Cardiac muscle cell (in vitro differentiated cells and primary cell): Measurements from ENCODE around the gene CCNYL1. TPM values are rescaled to one million over a fixed set of nuclear protein-coding genes. Genes with fewer than 3 reads are reported as not detected.

Experiments used
- DNase-seq, 2 donors: peaks; one replicate each; pipeline versions ENCODE4 v3.0.0 to v3.0.0-alpha.2; 2010 to 2017; ENCODE audit warnings: low read depth in 1 of 2, low spot score in 1 of 2
- H3K27ac ChIP-seq: fragments of 200-600 bp; sonication (generic); 2 replicates; pipeline ENCODE4 v1.5.1; 2016
- H3K27me3 ChIP-seq: fragments of 200-600 bp; sonication (generic); 2 replicates; pipeline ENCODE4 v1.6.0; 2016; ENCODE audit warnings: control low read depth
- H3K36me3 ChIP-seq: fragments of 200-600 bp; sonication (generic); 2 replicates; pipeline ENCODE4 v1.5.1; 2016; ENCODE audit warnings: control low read depth
- H3K4me1 ChIP-seq: fragments of 200-600 bp; sonication (generic); 2 replicates; pipeline ENCODE4 v1.8.1; 2017; ENCODE audit warnings: low read depth, mild to moderate bottlenecking, mixed run types
- H3K4me3 ChIP-seq: fragments of 200-600 bp; sonication (generic); 2 replicates; pipeline ENCODE4 v1.5.1; 2016; ENCODE audit warnings: mild to moderate bottlenecking
- H3K9me3 ChIP-seq: fragments of 200-600 bp; sonication (generic); 2 replicates; pipeline ENCODE4 v1.5.1; 2017; ENCODE audit warnings: low read depth, mild to moderate bottlenecking, control low read depth
- CTCF ChIP-seq: IDR thresholded peaks from 2 replicates; pipeline ENCODE4 v1.5.1; 2012; ENCODE audit warnings: low read depth, mild to moderate bottlenecking, low read length
- polyA plus RNA-seq: library from polyadenylated mRNA; unstranded; fragments of >200 nt; fragmentation: Nextera tagmentation; extraction: Ambion mirVana; gene quantifications from 2 replicates; pipeline ENCODE4 v1.2.1, GENCODE V29; 2016
- total RNA-seq: library from RNA; depleted of rRNA; stranded (reverse); fragments of >200 nt; gene quantifications from 2 replicates; pipeline ENCODE4 v1.2.3, GENCODE V29; 2016

CCNYL1 gene
- total and polyA plus RNA-seq, 2 experiments from 2014 or later: 6.8 to 7.4 TPM

DNA sequence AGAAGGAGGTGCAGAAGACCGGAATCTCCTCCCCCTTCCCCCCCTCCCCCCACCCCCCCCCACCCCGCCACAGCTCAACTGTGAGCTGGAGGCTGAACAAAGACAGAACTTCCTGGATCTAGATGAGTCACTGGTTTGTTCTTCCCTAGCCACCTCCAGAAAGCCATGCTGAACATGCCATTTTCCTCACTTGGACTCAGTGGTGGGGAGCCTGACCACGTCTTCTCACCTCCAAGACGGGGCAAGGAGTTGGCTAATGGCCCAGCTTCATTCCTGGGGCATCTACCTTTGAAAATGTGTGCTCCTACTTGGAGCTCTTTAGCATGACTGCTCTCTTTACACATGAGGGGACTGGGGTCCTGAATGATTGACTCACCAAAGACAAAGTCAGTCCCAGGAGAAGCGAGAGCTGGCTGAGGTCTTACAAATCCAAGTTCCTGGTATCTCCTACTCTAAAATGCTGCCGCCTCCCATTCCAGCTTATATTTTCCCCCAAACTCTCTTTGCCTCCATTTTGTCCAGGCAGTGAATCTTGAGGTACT is 80.9 kb downstream of the CCNYL1 start:
- no peak overlapping the region for H3K27ac ChIP-seq
- H3K27me3 ChIP-seq: no peaks in the 10 kb centered on the region
- H3K36me3 ChIP-seq: no peaks in the 10 kb centered on the region
- TF ChIP-seq CTCF: no peak
- peak in 1 of 2 donors; percentile 80 for DNase-seq
- H3K4me1 ChIP-seq: peaks cover 9% of the 10 kb centered on the region
- H3K4me3 ChIP-seq: no peak overlapping the region
- no peaks in the 10 kb centered on the region for H3K9me3 ChIP-seq

- no peak overlapping the region for H3K4me3 ChIP-seq
- no peaks in the 10 kb centered on the region for H3K27me3 ChIP-seq
- TF ChIP-seq CTCF: no peak
- H3K9me3 ChIP-seq: no peaks in the 10 kb centered on the region
- peak overlapping the region; percentile 82 for H3K27ac ChIP-seq
- no peaks in the 10 kb centered on the region for H3K36me3 ChIP-seq
- peak; percentile 25 to 56 for DNase-seq
- peaks cover 10% of the 10 kb centered on the region for H3K4me1 ChIP-seq
These were observed 85.3 kb downstream of the CCNYL1 start for GRCh38 chr2:207796585-207797350.

DNA sequence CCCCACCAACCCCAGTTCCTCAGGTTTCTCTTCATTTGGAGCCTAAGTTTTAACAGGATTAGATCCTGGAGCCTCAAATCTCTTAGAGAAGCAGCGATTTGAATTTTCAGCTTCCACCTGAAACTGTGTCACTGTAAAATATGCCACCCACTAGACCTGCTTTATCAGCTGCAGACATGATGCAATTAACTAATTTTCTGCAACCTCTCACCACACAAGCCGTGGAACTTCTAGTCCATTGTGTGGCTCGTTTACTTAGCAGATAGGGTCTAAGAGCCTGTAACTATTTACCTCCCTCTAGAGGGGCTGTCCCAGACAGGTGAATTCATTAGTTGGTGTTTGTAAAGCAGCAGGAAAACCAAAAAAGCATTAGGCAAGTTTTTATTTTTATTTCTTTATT is 89.8 kb downstream of the CCNYL1 start:
- TF ChIP-seq CTCF: no peak
- no peak for DNase-seq
- H3K9me3 ChIP-seq: no peaks in the 10 kb centered on the region
- no peak overlapping the region for H3K4me3 ChIP-seq
- no peaks in the 10 kb centered on the region for H3K27me3 ChIP-seq
- no peak overlapping the region for H3K27ac ChIP-seq
- H3K4me1 ChIP-seq: peaks cover 10% of the 10 kb centered on the region
- no peaks in the 10 kb centered on the region for H3K36me3 ChIP-seq

DNA sequence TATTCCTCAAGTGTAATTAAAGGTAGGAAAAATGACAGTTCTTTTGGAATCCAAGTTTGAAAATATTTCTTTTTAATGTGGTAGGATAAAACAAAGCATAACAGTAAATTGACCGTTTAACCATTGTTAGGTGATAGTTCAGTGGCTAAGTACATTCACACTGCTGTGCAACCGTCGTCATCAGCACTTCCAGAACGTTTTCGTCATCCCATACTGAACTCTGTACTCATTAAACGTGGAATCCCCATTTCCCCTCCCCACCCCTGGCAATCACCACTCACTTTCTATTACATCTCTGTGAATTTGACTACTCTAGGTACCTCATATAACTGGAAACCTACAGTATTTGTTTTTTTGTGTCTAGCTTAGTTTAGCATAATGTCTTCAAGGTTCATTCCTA is 91.2 kb downstream of the CCNYL1 start:
- Histone ChIP-seq H3K36me3 (no peaks in the 10 kb centered on the region), H3K4me3 (no peak overlapping the region), H3K27ac (no peak overlapping the region), H3K27me3 (no peaks in the 10 kb centered on the region), H3K9me3 (no peaks in the 10 kb centered on the region), H3K4me1 (no peaks in the 10 kb centered on the region)
- no peak for DNase-seq
- no peak for TF ChIP-seq CTCF

Other genes starting within 250 kb of the CCNYL1 start
- gene CREB1, start 181.7 kb upstream of the CCNYL1 start, total RNA-seq: 24.1 and 48.9 TPM in 2 replicates
- 31.9 and 54.0 TPM in 2 replicates for gene CREB1, start 181.7 kb upstream of the CCNYL1 start, polyA plus RNA-seq
- gene METTL21A, start 86.2 kb upstream of the CCNYL1 start, total RNA-seq: 39.8 and 50.7 TPM in 2 replicates
- gene METTL21A, start 86.2 kb upstream of the CCNYL1 start, polyA plus RNA-seq: 49.3 and 55.9 TPM in 2 replicates
- 5.1 and 10.1 TPM in 2 replicates for gene FZD5, start 58.3 kb downstream of the CCNYL1 start, total RNA-seq
- 1.6 and 3.6 TPM in 2 replicates for gene FZD5, start 58.3 kb downstream of the CCNYL1 start, polyA plus RNA-seq